Measurements from ENCODE around the gene SNCG.
"Not testable (repeated sequence)": the region's sequence is repeated elsewhere in the genome, so short reads cannot be mapped to it uniquely, and the experiment has no call there.

Gene SNCG

GRCh38 chr10:86945361-86946212 is 12.8 kb upstream of the SNCG start:
- DNase-seq, result no peak

- no peak for DNase-seq
Measured at GRCh38 chr10:86946213-86947155, 11.9 kb upstream of the SNCG start.

- not testable (repeated sequence) for DNase-seq
Measured at GRCh38 chr10:86947806-86948205, 10.6 kb upstream of the SNCG start.

GRCh38 chr10:86950349-86950748 is 8.1 kb upstream of the SNCG start:
- DNase-seq, result no peak

- DNase-seq, result no peak
Measured at GRCh38 chr10:86951184-86951761, 7.1 kb upstream of the SNCG start.

GRCh38 chr10:86952106-86952505 is 6.3 kb upstream of the SNCG start:
- no peak for DNase-seq

- not testable (repeated sequence) for DNase-seq
Measured at GRCh38 chr10:86952697-86953096, 5.7 kb upstream of the SNCG start.

GRCh38 chr10:86953747-86954680 is 4.4 kb upstream of the SNCG start:
- DNase-seq, result no peak

- DNase-seq, result no peak
Measured at GRCh38 chr10:86954681-86955500, 3.5 kb upstream of the SNCG start.

GRCh38 chr10:86955501-86956194 is 2.8 kb upstream of the SNCG start:
- DNase-seq, result no peak

GRCh38 chr10:86956195-86956847 is 2.1 kb upstream of the SNCG start:
- no peak for DNase-seq

- no peak for DNase-seq
Measured at GRCh38 chr10:86956848-86957448, 1.5 kb upstream of the SNCG start.

GRCh38 chr10:86957471-86958115 is 806 bp upstream of the SNCG start, which contains the start of gene MMRN2:
Gene MMRN2 (minus strand): TSS chr10:86957615. CDS start chr10:86957541, 74 bp downstream.
- no peak for DNase-seq

- no peak for DNase-seq
Measured at GRCh38 chr10:86958901-86959736, 720 bp downstream of the SNCG start.

- DNase-seq, result no peak
Measured at GRCh38 chr10:86959737-86960002, 1.3 kb downstream of the SNCG start.

- DNase-seq, result no peak
Measured at GRCh38 chr10:86960003-86960862, 1.8 kb downstream of the SNCG start.

- no peak for DNase-seq
Measured at GRCh38 chr10:86960863-86961434, 2.5 kb downstream of the SNCG start.
